ENCODE results near the gene GALNT7. TPM values are rescaled to one million over a fixed set of nuclear protein-coding genes. Genes with fewer than 3 reads are reported as not detected.

The GALNT7 gene
- total RNA-seq, 1 donor = 18.8 TPM

GRCh38 chr4:173248690-173249089 is 80.1 kb downstream of the GALNT7 start:
- TF ChIP-seq CTCF (IDR thresholded peaks at IDR 0.05; ENCODE audit: extremely low read depth, low read depth, low read length) = no peak
- H3K79me2 ChIP-seq (ENCODE audit: insufficient read depth, low read length) = no peaks in the 10 kb centered on the region
- peaks cover 52% of the 10 kb centered on the region for H4K20me1 ChIP-seq (ENCODE audit: insufficient read depth, low read length)
- H3K27me3 ChIP-seq (ENCODE audit: insufficient read depth, low read length) = peaks cover 23% of the 10 kb centered on the region
- DNase-seq (ENCODE audit: insufficient read length, low spot score, missing footprints) = no peak
- H3K4me3 ChIP-seq (ENCODE audit: insufficient read depth, low read length) = no peak overlapping the region
- peaks cover 7% of the 10 kb centered on the region for H3K4me1 ChIP-seq (ENCODE audit: insufficient read depth, low read length)
- no peaks in the 10 kb centered on the region for H3K36me3 ChIP-seq (ENCODE audit: insufficient read depth, low read length)
- H3K9me3 ChIP-seq (ENCODE audit: low read depth, low read length) = no peaks in the 10 kb centered on the region
- no peak overlapping the region for H3K27ac ChIP-seq (ENCODE audit: low read depth, low read length)
- H3K4me2 ChIP-seq (ENCODE audit: insufficient read depth, low read length) = no peak overlapping the region
- no peak overlapping the region for H2AFZ ChIP-seq (ENCODE audit: low read length)

- Histone ChIP-seq H2AFZ (ENCODE audit: low read length) (no peak overlapping the region), H3K4me1 (ENCODE audit: insufficient read depth, low read length) (peaks cover 6% of the 10 kb centered on the region), H3K4me2 (ENCODE audit: insufficient read depth, low read length) (peak overlapping the region; percentile 49), H3K9me3 (ENCODE audit: low read depth, low read length) (no peaks in the 10 kb centered on the region), H3K36me3 (ENCODE audit: insufficient read depth, low read length) (no peaks in the 10 kb centered on the region), H3K79me2 (ENCODE audit: insufficient read depth, low read length) (no peaks in the 10 kb centered on the region), H4K20me1 (ENCODE audit: insufficient read depth, low read length) (peaks cover 53% of the 10 kb centered on the region), H3K27ac (ENCODE audit: low read depth, low read length) (no peak overlapping the region), H3K27me3 (ENCODE audit: insufficient read depth, low read length) (peaks cover 21% of the 10 kb centered on the region), H3K4me3 (ENCODE audit: insufficient read depth, low read length) (no peak overlapping the region)
- TF ChIP-seq CTCF (IDR thresholded peaks at IDR 0.05; ENCODE audit: extremely low read depth, low read depth, low read length) = no peak
- peak; percentile 73 for DNase-seq (ENCODE audit: insufficient read length, low spot score, missing footprints)
Measured at GRCh38 chr4:173252024-173252935, 83.7 kb downstream of the GALNT7 start.

- H3K4me3 ChIP-seq (ENCODE audit: insufficient read depth, low read length) = no peak overlapping the region
- no peak overlapping the region for H3K27ac ChIP-seq (ENCODE audit: low read depth, low read length)
- H3K36me3 ChIP-seq (ENCODE audit: insufficient read depth, low read length) = no peaks in the 10 kb centered on the region
- H3K9me3 ChIP-seq (ENCODE audit: low read depth, low read length) = no peaks in the 10 kb centered on the region
- H3K27me3 ChIP-seq (ENCODE audit: insufficient read depth, low read length) = peaks cover 21% of the 10 kb centered on the region
- H3K4me2 ChIP-seq (ENCODE audit: insufficient read depth, low read length) = no peak overlapping the region
- no peaks in the 10 kb centered on the region for H3K79me2 ChIP-seq (ENCODE audit: insufficient read depth, low read length)
- TF ChIP-seq CTCF (IDR thresholded peaks at IDR 0.05; ENCODE audit: extremely low read depth, low read depth, low read length) = no peak
- H2AFZ ChIP-seq (ENCODE audit: low read length) = no peak overlapping the region
- no peak for DNase-seq (ENCODE audit: insufficient read length, low spot score, missing footprints)
- peaks cover 6% of the 10 kb centered on the region for H3K4me1 ChIP-seq (ENCODE audit: insufficient read depth, low read length)
- H4K20me1 ChIP-seq (ENCODE audit: insufficient read depth, low read length) = peaks cover 44% of the 10 kb centered on the region
Measured at GRCh38 chr4:173253561-173253960, 85.0 kb downstream of the GALNT7 start.

- Histone ChIP-seq H3K9me3 (ENCODE audit: low read depth, low read length) (no peaks in the 10 kb centered on the region), H3K4me1 (ENCODE audit: insufficient read depth, low read length) (peaks cover 6% of the 10 kb centered on the region), H3K36me3 (ENCODE audit: insufficient read depth, low read length) (no peaks in the 10 kb centered on the region), H4K20me1 (ENCODE audit: insufficient read depth, low read length) (peaks cover 39% of the 10 kb centered on the region), H3K79me2 (ENCODE audit: insufficient read depth, low read length) (no peaks in the 10 kb centered on the region), H3K4me2 (ENCODE audit: insufficient read depth, low read length) (no peak overlapping the region), H3K4me3 (ENCODE audit: insufficient read depth, low read length) (no peak overlapping the region), H3K27me3 (ENCODE audit: insufficient read depth, low read length) (peaks cover 21% of the 10 kb centered on the region), H3K27ac (ENCODE audit: low read depth, low read length) (no peak overlapping the region), H2AFZ (ENCODE audit: low read length) (no peak overlapping the region)
- no peak for TF ChIP-seq CTCF (IDR thresholded peaks at IDR 0.05; ENCODE audit: extremely low read depth, low read depth, low read length)
- no peak for DNase-seq (ENCODE audit: insufficient read length, low spot score, missing footprints)
Measured at GRCh38 chr4:173254646-173255045, 86.0 kb downstream of the GALNT7 start.

Data from osteoblast (primary cell).